Glutamatergic neuron (in vitro differentiated cells): ENCODE data around the gene MPV17L2. TPM values are rescaled to one million over a fixed set of nuclear protein-coding genes. Genes with fewer than 3 reads are reported as not detected.

Experiments
- DNase-seq: peaks from one replicate; pipeline ENCODE4 v3.0.0; 2022
- H3K27ac Mint-ChIP-seq: one replicate; pipeline ENCODE4 v1.8.0; 2020; ENCODE audit warnings: mild to moderate bottlenecking, mixed read lengths, inconsistent platforms; ENCODE audit not compliant: unreplicated experiment
- H3K27me3 Mint-ChIP-seq: one replicate; pipeline ENCODE4 v1.8.0; 2020; ENCODE audit warnings: mild to moderate bottlenecking, moderate library complexity, mixed read lengths, inconsistent platforms; ENCODE audit not compliant: unreplicated experiment
- H3K36me3 Mint-ChIP-seq: one replicate; pipeline ENCODE4 v1.8.0; 2020; ENCODE audit warnings: mild to moderate bottlenecking, mixed read lengths, inconsistent platforms; ENCODE audit not compliant: unreplicated experiment
- H3K4me1 Mint-ChIP-seq: one replicate; pipeline ENCODE4 v1.8.0; 2020; ENCODE audit warnings: mild to moderate bottlenecking, low read depth, mixed read lengths, inconsistent platforms; ENCODE audit not compliant: unreplicated experiment
- H3K4me3 Mint-ChIP-seq: one replicate; pipeline ENCODE4 v1.8.0; 2020; ENCODE audit warnings: mild to moderate bottlenecking, mixed read lengths, inconsistent platforms; ENCODE audit not compliant: unreplicated experiment
- H3K9me3 Mint-ChIP-seq: one replicate; pipeline ENCODE4 v1.8.0; 2020; ENCODE audit warnings: mild to moderate bottlenecking, moderate library complexity, mixed read lengths, inconsistent platforms; ENCODE audit not compliant: unreplicated experiment
- total RNA-seq: library from RNA; stranded (reverse); fragmentation: NEBNext Ultra II Directional; extraction: Animal tissue kit (Norgen Biotek cat#: 25700); gene quantifications from one replicate; pipeline ENCODE4 v1.2.1, GENCODE V29; 2021; ENCODE audit not compliant: unreplicated experiment
- TF ChIP-seq, protein P1 (sequence below): fragments of 200-600 bp; sonication (generic); IDR thresholded peaks from one replicate; pipeline ENCODE4 v1.5.0; 2021; ENCODE audit not compliant: partially characterized antibody, unreplicated experiment

The MPV17L2 gene
- total RNA-seq, 1 donor from 2014 or later = 17.9 TPM

DNA sequence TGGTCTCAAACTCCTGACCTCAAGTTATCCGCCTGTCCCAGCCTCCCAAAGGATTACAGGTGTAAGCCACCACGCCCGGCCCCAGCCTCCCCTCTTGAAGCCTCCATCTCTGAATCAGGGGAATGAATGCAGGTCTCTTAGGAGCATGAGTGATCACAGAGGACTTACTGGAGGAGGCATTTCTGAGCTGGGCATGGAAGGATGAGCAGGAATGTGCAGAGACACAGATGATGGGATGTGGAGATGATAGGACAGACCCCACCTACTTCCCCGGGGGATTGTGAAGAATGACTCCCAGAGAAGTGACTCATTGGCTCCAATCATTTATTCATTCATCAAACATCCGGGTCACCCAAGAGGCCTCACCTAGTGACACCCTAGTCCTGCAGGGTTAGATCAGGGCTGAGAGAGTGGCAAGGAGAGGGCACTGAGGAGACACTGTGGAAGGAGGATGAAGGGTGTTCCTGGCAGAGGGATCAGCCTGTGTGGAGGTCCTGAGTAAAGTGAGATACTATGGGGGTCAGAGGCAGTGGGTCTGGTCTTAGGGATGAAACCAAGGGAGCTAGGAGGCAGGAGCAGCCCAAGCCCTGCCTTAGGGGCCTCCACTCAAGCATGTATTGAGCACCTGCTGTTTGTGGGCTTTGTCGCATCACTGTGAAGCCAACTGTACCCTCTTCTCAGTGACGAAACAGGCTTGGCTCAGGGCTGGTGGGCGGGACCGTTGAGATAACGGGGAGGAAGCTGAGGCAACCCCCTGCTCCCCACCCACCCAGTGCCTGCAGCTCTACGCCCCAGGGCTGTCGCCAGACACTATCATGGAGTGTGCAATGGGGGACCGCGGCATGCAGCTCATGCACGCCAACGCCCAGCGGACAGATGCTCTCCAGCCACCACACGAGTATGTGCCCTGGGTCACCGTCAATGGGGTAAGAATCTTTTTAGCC lies 16.4 kb upstream of the MPV17L2 start:
- H3K4me1 Mint-ChIP-seq = no peaks in the 10 kb centered on the region
- H3K4me3 Mint-ChIP-seq = no peak overlapping the region
- no peak overlapping the region for H3K27ac Mint-ChIP-seq
- TF ChIP-seq, protein P1, sequence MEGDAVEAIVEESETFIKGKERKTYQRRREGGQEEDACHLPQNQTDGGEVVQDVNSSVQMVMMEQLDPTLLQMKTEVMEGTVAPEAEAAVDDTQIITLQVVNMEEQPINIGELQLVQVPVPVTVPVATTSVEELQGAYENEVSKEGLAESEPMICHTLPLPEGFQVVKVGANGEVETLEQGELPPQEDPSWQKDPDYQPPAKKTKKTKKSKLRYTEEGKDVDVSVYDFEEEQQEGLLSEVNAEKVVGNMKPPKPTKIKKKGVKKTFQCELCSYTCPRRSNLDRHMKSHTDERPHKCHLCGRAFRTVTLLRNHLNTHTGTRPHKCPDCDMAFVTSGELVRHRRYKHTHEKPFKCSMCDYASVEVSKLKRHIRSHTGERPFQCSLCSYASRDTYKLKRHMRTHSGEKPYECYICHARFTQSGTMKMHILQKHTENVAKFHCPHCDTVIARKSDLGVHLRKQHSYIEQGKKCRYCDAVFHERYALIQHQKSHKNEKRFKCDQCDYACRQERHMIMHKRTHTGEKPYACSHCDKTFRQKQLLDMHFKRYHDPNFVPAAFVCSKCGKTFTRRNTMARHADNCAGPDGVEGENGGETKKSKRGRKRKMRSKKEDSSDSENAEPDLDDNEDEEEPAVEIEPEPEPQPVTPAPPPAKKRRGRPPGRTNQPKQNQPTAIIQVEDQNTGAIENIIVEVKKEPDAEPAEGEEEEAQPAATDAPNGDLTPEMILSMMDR = no peak
- no peaks in the 10 kb centered on the region for H3K36me3 Mint-ChIP-seq
- H3K9me3 Mint-ChIP-seq = no peaks in the 10 kb centered on the region
- H3K27me3 Mint-ChIP-seq = peaks cover 3% of the 10 kb centered on the region
- DNase-seq = no peak

DNA sequence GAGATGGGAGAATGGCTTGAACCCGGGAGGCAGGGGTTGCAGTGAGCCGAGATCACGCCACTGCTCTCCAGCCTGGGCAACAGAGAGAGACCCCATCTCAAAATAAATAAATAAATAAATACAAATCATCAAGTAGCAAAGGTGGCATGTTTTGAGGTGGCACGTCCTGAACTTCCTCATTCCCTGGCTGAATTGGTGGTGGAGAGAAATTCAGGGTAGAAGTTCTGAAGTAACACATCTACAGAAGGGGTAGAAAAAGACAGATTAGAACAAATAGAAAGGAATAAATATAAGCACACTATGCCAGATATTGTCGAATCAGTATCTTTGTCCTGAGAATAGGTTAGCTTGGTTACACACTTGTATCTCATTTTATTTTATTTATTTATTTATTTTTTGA lies 13.1 kb upstream of the MPV17L2 start:
- TF ChIP-seq, protein P1 = no peak
- DNase-seq = no peak
- H3K36me3 Mint-ChIP-seq = no peaks in the 10 kb centered on the region
- no peaks in the 10 kb centered on the region for H3K9me3 Mint-ChIP-seq
- H3K27ac Mint-ChIP-seq = no peak overlapping the region
- H3K4me1 Mint-ChIP-seq = no peaks in the 10 kb centered on the region
- peaks cover 2% of the 10 kb centered on the region for H3K27me3 Mint-ChIP-seq
- no peak overlapping the region for H3K4me3 Mint-ChIP-seq

DNA sequence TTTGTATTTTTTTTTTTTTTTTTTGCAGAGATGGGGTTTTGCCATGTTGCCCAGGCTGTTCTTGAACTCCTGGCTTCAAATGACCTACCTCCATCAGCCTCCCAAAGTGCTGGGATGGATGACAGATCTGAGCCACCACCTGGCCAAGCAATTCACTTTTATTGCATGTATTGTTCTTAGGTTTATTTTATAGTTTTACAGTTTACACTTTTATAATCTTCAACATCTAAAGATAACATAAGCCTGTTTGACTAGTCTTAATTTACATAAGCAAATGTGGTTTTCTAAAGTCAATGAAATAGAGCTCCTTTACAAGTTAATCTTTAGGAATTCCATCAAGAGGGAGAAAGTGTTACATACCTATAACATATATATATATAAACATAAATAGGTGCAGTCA lies 9.5 kb upstream of the MPV17L2 start:
- no peaks in the 10 kb centered on the region for H3K4me1 Mint-ChIP-seq
- TF ChIP-seq, protein P1 = no peak
- DNase-seq = no peak
- no peaks in the 10 kb centered on the region for H3K36me3 Mint-ChIP-seq
- H3K9me3 Mint-ChIP-seq = no peaks in the 10 kb centered on the region
- H3K27me3 Mint-ChIP-seq = no peaks in the 10 kb centered on the region
- no peak overlapping the region for H3K4me3 Mint-ChIP-seq
- H3K27ac Mint-ChIP-seq = no peak overlapping the region

DNA sequence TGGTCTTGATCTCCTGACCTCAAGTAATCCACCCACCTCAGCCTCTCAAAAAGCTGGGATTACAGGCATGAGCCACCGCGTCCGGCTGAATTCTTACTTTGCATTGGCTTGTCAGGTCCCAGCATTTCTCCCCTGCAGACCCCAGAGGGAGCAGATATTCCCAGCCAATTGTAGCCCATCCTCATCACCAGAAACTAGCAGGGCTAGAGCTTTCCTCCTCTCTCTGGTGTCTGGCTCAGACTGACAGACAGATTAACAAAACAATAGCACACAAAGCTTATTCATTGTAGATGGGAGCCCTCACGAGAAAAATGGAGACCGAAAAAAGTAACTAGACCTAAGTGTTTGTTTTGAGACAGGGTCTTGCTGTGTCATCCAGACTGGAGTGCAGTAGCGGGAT lies 7.5 kb upstream of the MPV17L2 start:
- H3K36me3 Mint-ChIP-seq = no peaks in the 10 kb centered on the region
- DNase-seq = no peak
- H3K4me3 Mint-ChIP-seq = no peak overlapping the region

More for the DNA sequence above, 7.5 kb upstream of the MPV17L2 start:
- TF ChIP-seq, protein P1 = no peak
- Mint-ChIP-seq H3K27ac (no peak overlapping the region), H3K27me3 (no peaks in the 10 kb centered on the region), H3K9me3 (peaks cover 2% of the 10 kb centered on the region), H3K4me1 (no peaks in the 10 kb centered on the region)
